ENCODE results near the gene ABCF1.

- TF ChIP-seq POLR2A (IDR thresholded peaks at IDR 0.05; ENCODE audit: low read depth) = no peak
- TF ChIP-seq CTCF (IDR thresholded peaks at IDR 0.05) = no peak
- no peak for TF ChIP-seq EP300 (IDR thresholded peaks at IDR 0.05)
Measured at GRCh38 chr6:30568245-30568644, 3.0 kb upstream of the ABCF1 start.

Data from esophagus muscularis mucosa (tissue), 4 donors.